ENCODE data around the gene CGREF1.

GRCh38 chr2:27093430-27094352 lies 25.2 kb downstream of the CGREF1 start:
- no peak for TF ChIP-seq CTCF (IDR thresholded peaks at IDR 0.05; ENCODE audit: low read length)
- no peak for TF ChIP-seq EZH2 (optimal IDR thresholded peaks at IDR 0.05; ENCODE audit: low read depth, low read length)

Data from MM.1S (cell line).